Measurements from ENCODE around the gene FNDC8.

- TF ChIP-seq CTCF (conservative IDR thresholded peaks at IDR 0.05; ENCODE audit: low read depth, low read length), result no peak
- TF ChIP-seq EZH2 (IDR thresholded peaks at IDR 0.05; ENCODE audit: borderline replicate concordance, low read depth, low read length, poor library complexity, severe bottlenecking), result no peak
These were observed 26.5 kb upstream of the FNDC8 start for GRCh38 chr17:35094902-35095301.
